Effector memory CD8-positive, alpha-beta T cell (primary cell): Measurements from ENCODE around the gene CYB5A.
"Not testable (repeated sequence)": the region's sequence is repeated elsewhere in the genome, so short reads cannot be mapped to it uniquely, and the experiment has no call there.

Experiments used
- ATAC-seq: fragments of 150-1000 bp; cut with Tn5 transposase; replicated peaks from 2 replicates; pipeline ENCODE4 v1.10.0; 2021; ENCODE audit warnings: mild to moderate bottlenecking, moderate library complexity
- DNase-seq, 3 experiments: peaks; one replicate each; pipeline ENCODE4 v3.0.0; 2021
- H3K27ac Mint-ChIP-seq, 2 donors: one replicate each; pipeline ENCODE4 v1.8.0; 2022; ENCODE audit warnings: mild to moderate bottlenecking in 2 of 2, mixed read lengths in 2 of 2, moderate library complexity in 2 of 2
- H3K27me3 Mint-ChIP-seq, 2 donors: one replicate each; pipeline ENCODE4 v1.8.0; 2022; ENCODE audit warnings: mixed read lengths in 2 of 2
- H3K36me3 Mint-ChIP-seq: one replicate; pipeline ENCODE4 v1.8.0; 2022; ENCODE audit warnings: mild to moderate bottlenecking, moderate library complexity, mixed read lengths; ENCODE audit not compliant: insufficient read depth
- H3K4me1 Mint-ChIP-seq, 2 donors: one replicate each; pipeline ENCODE4 v1.8.0; 2022; ENCODE audit warnings: low read depth in 2 of 2, mixed read lengths in 2 of 2
- H3K4me3 Mint-ChIP-seq, 2 donors: one replicate each; pipeline ENCODE4 v1.8.0; 2022; ENCODE audit warnings: mild to moderate bottlenecking in 2 of 2, mixed read lengths in 2 of 2, moderate library complexity in 2 of 2
- H3K9me3 Mint-ChIP-seq, 2 donors: one replicate each; pipeline ENCODE4 v1.8.0; 2022; ENCODE audit warnings: mixed read lengths in 2 of 2

Gene CYB5A

GRCh38 chr18:74290021-74290420 is 1.7 kb downstream of the CYB5A start:
- no peaks in the 10 kb centered on the region for H3K27me3 Mint-ChIP-seq
- ATAC-seq (no peak), DNase-seq (no peak)
- H3K9me3 Mint-ChIP-seq: no peaks in the 10 kb centered on the region
- H3K4me1 Mint-ChIP-seq: peaks cover 10 to 12% of the 10 kb centered on the region in 2 donors
- peak overlapping the region in 1 of 2 donors; percentile 90 for H3K4me3 Mint-ChIP-seq
- H3K27ac Mint-ChIP-seq: no peak overlapping the region
- H3K36me3 Mint-ChIP-seq: peaks cover 11% of the 10 kb centered on the region

- DNase-seq (no peak), ATAC-seq (no peak)
Measured at GRCh38 chr18:74289137-74289536, 2.6 kb downstream of the CYB5A start.

GRCh38 chr18:74288730-74289129 is 3.0 kb downstream of the CYB5A start:
- Mint-ChIP-seq H3K27ac (no peak overlapping the region), H3K4me1 (peaks cover 10 to 19% of the 10 kb centered on the region in 2 donors), H3K4me3 (no peak overlapping the region), H3K9me3 (no peaks in the 10 kb centered on the region), H3K36me3 (peaks cover 11% of the 10 kb centered on the region), H3K27me3 (no peaks in the 10 kb centered on the region)
- ATAC-seq: no peak
- DNase-seq: no peak

More at GRCh38 chr18:74289137-74289536, 2.6 kb downstream of the CYB5A start:
- no peak overlapping the region for H3K27ac Mint-ChIP-seq
- H3K36me3 Mint-ChIP-seq: peaks cover 11% of the 10 kb centered on the region
- no peak overlapping the region for H3K4me3 Mint-ChIP-seq
- peaks cover 10 to 19% of the 10 kb centered on the region in 2 donors for H3K4me1 Mint-ChIP-seq
- no peaks in the 10 kb centered on the region for H3K27me3 Mint-ChIP-seq
- H3K9me3 Mint-ChIP-seq: no peaks in the 10 kb centered on the region

GRCh38 chr18:74288041-74288440 is 3.7 kb downstream of the CYB5A start:
- peaks cover 15 to 25% of the 10 kb centered on the region in 2 donors for H3K4me1 Mint-ChIP-seq
- peaks cover 7% of the 10 kb centered on the region for H3K36me3 Mint-ChIP-seq
- H3K27ac Mint-ChIP-seq: no peak overlapping the region

GRCh38 chr18:74286856-74287255 is 4.9 kb downstream of the CYB5A start:
- H3K27me3 Mint-ChIP-seq: no peaks in the 10 kb centered on the region
- H3K4me1 Mint-ChIP-seq: peaks cover 18 to 35% of the 10 kb centered on the region in 2 donors
- H3K9me3 Mint-ChIP-seq: no peaks in the 10 kb centered on the region
- ATAC-seq: no peak
- H3K36me3 Mint-ChIP-seq: peaks cover 5% of the 10 kb centered on the region
- no peak overlapping the region for H3K27ac Mint-ChIP-seq
- no peak for DNase-seq
- H3K4me3 Mint-ChIP-seq: no peak overlapping the region

More at GRCh38 chr18:74288041-74288440, 3.7 kb downstream of the CYB5A start:
- Mint-ChIP-seq H3K9me3 (no peaks in the 10 kb centered on the region), H3K27me3 (no peaks in the 10 kb centered on the region), H3K4me3 (no peak overlapping the region)
- ATAC-seq (no peak), DNase-seq (no peak)

- peaks cover 20 to 37% of the 10 kb centered on the region in 2 donors for H3K4me1 Mint-ChIP-seq
- ATAC-seq: no peak
- H3K27ac Mint-ChIP-seq: no peak overlapping the region
- H3K36me3 Mint-ChIP-seq: no peaks in the 10 kb centered on the region
- no peak for DNase-seq
- H3K9me3 Mint-ChIP-seq: no peaks in the 10 kb centered on the region
- H3K4me3 Mint-ChIP-seq: no peak overlapping the region
- no peaks in the 10 kb centered on the region for H3K27me3 Mint-ChIP-seq
Measured at GRCh38 chr18:74286106-74286855, 5.5 kb downstream of the CYB5A start.

- not testable (repeated sequence) for H3K9me3 Mint-ChIP-seq, DNase-seq, H3K36me3 Mint-ChIP-seq, ATAC-seq, H3K4me3 Mint-ChIP-seq, H3K27me3 Mint-ChIP-seq
- H3K27ac Mint-ChIP-seq: peak overlapping the region in 1 of 2 donors; percentile 33
- H3K4me1 Mint-ChIP-seq: peaks cover 27 to 43% of the 10 kb centered on the region in 2 donors
Measured at GRCh38 chr18:74285583-74285982, 6.2 kb downstream of the CYB5A start.

- peak overlapping the region in 1 of 2 donors; percentile 33 for H3K27ac Mint-ChIP-seq
- no peak for DNase-seq
Measured at GRCh38 chr18:74284980-74285355, 6.8 kb downstream of the CYB5A start.

GRCh38 chr18:74284191-74284979 is 7.4 kb downstream of the CYB5A start:
- Mint-ChIP-seq H3K4me3 (no peak overlapping the region), H3K27me3 (no peaks in the 10 kb centered on the region), H3K9me3 (no peaks in the 10 kb centered on the region), H3K36me3 (no peaks in the 10 kb centered on the region), H3K27ac (peak overlapping the region in 1 of 2 donors; percentile 33), H3K4me1 (peaks cover 27 to 44% of the 10 kb centered on the region in 2 donors)
- DNase-seq (no peak), ATAC-seq (no peak)

More at GRCh38 chr18:74284980-74285355, 6.8 kb downstream of the CYB5A start:
- Mint-ChIP-seq H3K36me3 (no peaks in the 10 kb centered on the region), H3K4me3 (no peak overlapping the region), H3K9me3 (no peaks in the 10 kb centered on the region), H3K4me1 (peaks cover 27 to 44% of the 10 kb centered on the region in 2 donors), H3K27me3 (no peaks in the 10 kb centered on the region)
- no peak for ATAC-seq

- DNase-seq (no peak), ATAC-seq (no peak)
- Mint-ChIP-seq H3K27me3 (no peaks in the 10 kb centered on the region), H3K4me3 (no peak overlapping the region), H3K9me3 (no peaks in the 10 kb centered on the region), H3K36me3 (no peaks in the 10 kb centered on the region), H3K27ac (peak overlapping the region in 1 of 2 donors; percentile 75), H3K4me1 (peaks cover 27 to 44% of the 10 kb centered on the region in 2 donors)
Measured at GRCh38 chr18:74283646-74284045, 8.1 kb downstream of the CYB5A start.

GRCh38 chr18:74282755-74283554 is 8.8 kb downstream of the CYB5A start:
- peak overlapping the region in 1 of 2 donors; percentile 43 for H3K4me3 Mint-ChIP-seq
- peaks cover 27 to 39% of the 10 kb centered on the region in 2 donors for H3K4me1 Mint-ChIP-seq
- H3K27ac Mint-ChIP-seq: peak overlapping the region; percentile 29 to 75
- no peaks in the 10 kb centered on the region for H3K9me3 Mint-ChIP-seq
- H3K36me3 Mint-ChIP-seq: no peaks in the 10 kb centered on the region
- H3K27me3 Mint-ChIP-seq: no peaks in the 10 kb centered on the region
- DNase-seq (no peak), ATAC-seq (peak; percentile 92)

GRCh38 chr18:74281980-74282754 is 9.6 kb downstream of the CYB5A start:
- no peaks in the 10 kb centered on the region for H3K36me3 Mint-ChIP-seq
- H3K9me3 Mint-ChIP-seq: no peaks in the 10 kb centered on the region
- no peak for DNase-seq
- H3K4me1 Mint-ChIP-seq: peaks cover 23 to 36% of the 10 kb centered on the region in 2 donors
- peak overlapping the region; percentile 70 to 75 for H3K27ac Mint-ChIP-seq
- H3K27me3 Mint-ChIP-seq: no peaks in the 10 kb centered on the region
- H3K4me3 Mint-ChIP-seq: peak overlapping the region in 1 of 2 donors; percentile 43
- no peak for ATAC-seq
